ENCODE data around the gene PTK7. TPM values are rescaled to one million over a fixed set of nuclear protein-coding genes. Genes with fewer than 3 reads are reported as not detected.

PTK7 gene
- total RNA-seq, 1 experiment from 2014 or later: 52.3 TPM

DNA sequence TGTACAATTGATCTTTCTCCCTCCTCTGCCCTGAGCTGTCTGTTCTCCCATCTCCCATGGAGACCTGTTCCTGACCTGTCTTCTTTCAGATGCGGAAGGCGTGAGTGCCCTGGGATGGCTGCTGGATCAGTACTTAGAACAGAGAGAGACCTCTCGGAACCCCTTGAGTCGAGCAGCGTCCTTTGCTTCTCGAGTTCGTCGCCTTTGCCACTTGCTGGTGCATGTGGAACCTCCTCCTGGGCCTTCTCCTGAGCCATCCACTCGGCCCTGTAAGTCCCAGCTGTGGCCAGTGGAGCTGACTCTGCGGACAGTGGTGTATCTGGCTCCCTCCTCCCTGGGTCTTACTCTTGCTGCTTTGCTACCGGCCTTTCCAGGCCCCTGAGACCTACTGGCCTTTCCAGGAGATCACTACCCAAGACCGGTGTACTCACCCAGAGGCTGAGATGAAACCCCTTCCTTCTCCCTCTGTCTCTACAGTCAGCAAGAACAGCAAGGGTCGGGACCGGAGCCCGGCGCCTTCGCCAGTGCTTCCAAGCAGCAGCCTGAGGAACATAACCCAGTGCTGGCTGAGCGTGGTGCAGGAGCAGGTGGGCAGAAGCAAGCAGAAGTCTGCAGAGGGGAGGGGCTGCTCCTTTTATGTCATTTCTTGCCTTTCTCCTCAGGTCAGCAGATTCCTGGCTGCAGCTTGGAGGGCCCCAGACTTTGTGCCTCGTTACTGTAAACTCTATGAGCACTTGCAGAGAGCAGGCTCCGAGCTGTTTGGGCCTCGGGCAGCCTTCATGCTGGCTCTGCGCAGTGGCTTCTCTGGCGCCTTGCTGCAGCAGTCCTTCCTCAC lies 128.4 kb downstream of the PTK7 start:
- no peak for DNase-seq (ENCODE audit: low read depth)

DNA sequence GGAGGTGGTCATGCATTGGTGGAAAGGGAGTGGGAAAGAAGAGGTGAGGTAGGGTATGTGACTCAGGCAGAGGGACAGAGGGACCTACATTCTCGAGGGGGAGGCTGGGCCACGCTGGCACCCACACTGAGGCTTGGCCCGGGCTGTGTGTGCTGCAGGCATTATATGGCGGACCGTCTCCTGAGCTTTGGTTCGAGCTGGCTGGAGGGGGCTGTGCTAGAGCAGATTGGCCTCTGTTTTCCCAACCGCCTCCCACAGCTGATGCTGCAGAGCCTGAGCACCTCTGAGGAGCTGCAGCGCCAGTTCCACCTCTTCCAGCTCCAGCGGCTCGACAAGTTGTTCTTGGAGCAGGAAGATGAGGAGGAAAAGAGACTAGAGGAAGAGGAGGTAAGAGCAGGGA lies 129.7 kb downstream of the PTK7 start:
- DNase-seq (ENCODE audit: low read depth): no peak

DNA sequence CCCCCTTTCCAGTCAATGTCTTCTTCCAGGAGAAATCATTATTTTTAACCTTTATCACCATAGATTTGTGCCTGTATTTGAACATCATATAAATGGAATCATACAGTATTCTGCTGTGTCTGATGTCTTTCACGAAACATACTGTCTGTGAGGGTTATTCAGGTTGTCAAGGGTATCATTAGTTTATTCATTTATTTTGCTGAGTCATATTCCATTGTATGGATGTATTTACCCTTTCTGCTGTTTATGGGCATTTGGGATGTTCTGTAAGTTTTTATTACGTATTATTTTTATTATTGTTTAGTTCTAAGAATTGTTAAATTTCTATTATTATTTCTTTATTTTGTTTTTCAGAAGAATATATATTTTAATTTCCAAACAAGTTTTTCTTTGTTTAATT lies 131.2 kb downstream of the PTK7 start:
- no peak for DNase-seq (ENCODE audit: low read depth)

Other genes starting within 250 kb of the PTK7 start
- gene RPL7L1, start 196.7 kb upstream of the PTK7 start, total RNA-seq (2014; rRNA removed): 126 and 152 TPM in 2 replicates
- gene PTCRA, start 160.3 kb upstream of the PTK7 start, total RNA-seq (2014; rRNA removed): not detected in 2 replicates
- 40.1 and 45.9 TPM in 2 replicates for gene CNPY3, start 146.8 kb upstream of the PTK7 start, total RNA-seq (2014; rRNA removed)
- gene GNMT, start 115.6 kb upstream of the PTK7 start, total RNA-seq (2014; rRNA removed): not detected in 2 replicates
- gene PEX6, start 97.1 kb upstream of the PTK7 start, total RNA-seq (2014; rRNA removed): 20.8 and 22.3 TPM in 2 replicates
- 61.3 and 61.7 TPM in 2 replicates for gene PPP2R5D, start 91.7 kb upstream of the PTK7 start, total RNA-seq (2014; rRNA removed)
- 116 and 119 TPM in 2 replicates for gene MEA1, start 62.4 kb upstream of the PTK7 start, total RNA-seq (2014; rRNA removed)
- gene KLHDC3, start 62.1 kb upstream of the PTK7 start, total RNA-seq (2014; rRNA removed): 47.1 and 50.4 TPM in 2 replicates
- gene RRP36, start 54.7 kb upstream of the PTK7 start, total RNA-seq (2014; rRNA removed): 128 and 133 TPM in 2 replicates
- gene CUL7, start 22.5 kb upstream of the PTK7 start, total RNA-seq (2014; rRNA removed): 38.6 and 42.4 TPM in 2 replicates
- 11.5 and 19.4 TPM in 2 replicates for gene MRPL2, start 16.9 kb upstream of the PTK7 start, total RNA-seq (2014; rRNA removed)
- 10.6 and 11.2 TPM in 2 replicates for gene KLC4, start 16.7 kb upstream of the PTK7 start, total RNA-seq (2014; rRNA removed)
- gene SRF, start 95.0 kb downstream of the PTK7 start, total RNA-seq (2014; rRNA removed): 29.5 and 36.5 TPM in 2 replicates
- gene CUL9, start 105.9 kb downstream of the PTK7 start, total RNA-seq (2014; rRNA removed): 25.7 and 26.8 TPM in 2 replicates
- 102 and 103 TPM in 2 replicates for gene DNPH1, start 153.2 kb downstream of the PTK7 start, total RNA-seq (2014; rRNA removed)
- under 0.01 and 0.06 TPM in 2 replicates for gene TTBK1, start 167.2 kb downstream of the PTK7 start, total RNA-seq (2014; rRNA removed)
- gene SLC22A7, start 221.9 kb downstream of the PTK7 start, total RNA-seq (2014; rRNA removed): not detected in 2 replicates
- not detected in 2 replicates for gene CRIP3, start 232.5 kb downstream of the PTK7 start, total RNA-seq (2014; rRNA removed)

Data from LHCN-M2 (cell line).